Common myeloid progenitor, CD34-positive (primary cell): ENCODE data around the gene INPP5K.

Experiments used
- CTCF ChIA-PET: fragments of 350-600 bp; sonication (Branson Sonifier 250); formaldehyde crosslinking; loops from one replicate; lab custom pipeline; 2021; ENCODE audit warnings: antibody characterized with exemption; lab: Charles Lee
- POLR2A ChIA-PET: fragments of 350-600 bp; sonication (Branson Sonifier 250); formaldehyde crosslinking; loops from one replicate; lab custom pipeline; 2021; ENCODE audit warnings: antibody characterized with exemption; lab: Charles Lee
- DNase-seq, 3 donors: peaks; one replicate each; pipeline versions ENCODE4 v3.0.0 to v3.0.0-alpha.2; 2013
- H3K27ac ChIP-seq, 2 experiments: 1 replicate in 1 of 2; 2 replicates in 1 of 2; pipeline ENCODE4 v1.7.0; 2013; ENCODE audit warnings: inconsistent platforms in 2 of 2, low read length in 2 of 2, mild to moderate bottlenecking in 2 of 2, low read depth in 1 of 2, moderate library complexity in 1 of 2; ENCODE audit not compliant: severe bottlenecking in 2 of 2, insufficient read depth in 1 of 2, poor library complexity in 1 of 2
- H3K27me3 ChIP-seq, 5 experiments: replicated peaks in 2 of 5; 1 replicate in 3 of 5; 2 replicates in 2 of 5; pipeline versions ENCODE4 v1.6.1 to v1.7.0; 2013; ENCODE audit warnings: low read length in 4 of 5, mild to moderate bottlenecking in 2 of 5, moderate library complexity in 2 of 5, inconsistent platforms in 1 of 5; ENCODE audit not compliant: insufficient read depth in 5 of 5, control insufficient read depth in 4 of 5
- H3K36me3 ChIP-seq, 4 experiments: 1 replicate in 2 of 4; 2 replicates in 2 of 4; pipeline versions ENCODE4 v1.6.1 to v1.7.0; 2013; ENCODE audit warnings: low read length in 3 of 4, control low read depth in 1 of 4, mild to moderate bottlenecking in 1 of 4; ENCODE audit not compliant: control insufficient read depth in 4 of 4, insufficient read depth in 4 of 4
- H3K4me1 ChIP-seq, 4 experiments: 1 replicate in 3 of 4; 2 replicates in 1 of 4; pipeline versions ENCODE4 v1.6.1 to v1.7.1; 2013; ENCODE audit warnings: low read length in 3 of 4, mild to moderate bottlenecking in 3 of 4, control low read depth in 1 of 4, inconsistent platforms in 1 of 4, moderate library complexity in 1 of 4; ENCODE audit not compliant: control insufficient read depth in 4 of 4, insufficient read depth in 4 of 4; ENCODE audit errors: control extremely low read depth in 1 of 4
- H3K4me3 ChIP-seq, 7 experiments: 1 replicate in 4 of 7; 2 replicates in 3 of 7; pipeline versions ENCODE4 v1.5.1 to v1.7.0; 2013; ENCODE audit warnings: mild to moderate bottlenecking in 7 of 7, low read length in 6 of 7, moderate library complexity in 6 of 7, inconsistent platforms in 2 of 7, low read depth in 2 of 7, control low read depth in 1 of 7; ENCODE audit not compliant: insufficient read depth in 4 of 7, control insufficient read depth in 1 of 7; ENCODE audit errors: extremely low read depth in 1 of 7
- H3K9me3 ChIP-seq, 5 experiments: 1 replicate in 4 of 5; 2 replicates in 1 of 5; pipeline versions ENCODE4 v1.6.1 to v1.7.1; 2013; ENCODE audit warnings: low read length in 4 of 5, mild to moderate bottlenecking in 2 of 5, inconsistent platforms in 1 of 5, low read depth in 1 of 5, moderate library complexity in 1 of 5; ENCODE audit not compliant: control insufficient read depth in 4 of 5, insufficient read depth in 2 of 5; ENCODE audit errors: control extremely low read depth in 1 of 5
- WGBS: methylation state at CpG from one replicate; pipeline ENCODE4 v1.1.5; 2013; ENCODE audit not compliant: insufficient coverage; 5-methylcytosine and 5-hydroxymethylcytosine counted together

The INPP5K gene

DNA sequence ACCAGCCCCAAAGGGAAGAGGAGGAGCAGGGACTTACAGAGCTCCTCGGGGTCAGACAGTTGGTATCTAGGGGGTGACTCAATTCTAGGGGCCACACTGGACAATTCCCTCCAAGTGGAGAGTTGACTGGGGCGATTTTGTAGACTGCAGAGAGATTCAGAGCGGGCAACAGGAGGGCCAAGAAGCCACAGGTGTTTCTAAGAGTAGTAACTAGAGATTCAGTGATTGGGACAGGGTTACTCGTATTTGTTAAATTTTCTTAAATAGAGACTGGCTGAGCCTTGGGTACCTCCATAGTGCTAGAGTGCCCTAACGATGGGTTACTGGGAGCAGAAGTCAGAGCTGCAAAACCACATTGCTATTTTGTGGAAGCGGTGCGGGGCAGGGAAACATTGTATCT lies 3.3 kb upstream of the INPP5K start:
- 100% methylated on average over 7 of the region's 7 CpGs for WGBS
- Histone ChIP-seq H3K4me3 (no peak overlapping the region), H3K9me3 (no peaks in the 10 kb centered on the region), H3K36me3 (peaks cover 9 to 38% (median 15%) of the 10 kb centered on the region in 4 experiments), H3K27me3 (no peaks in the 10 kb centered on the region), H3K4me1 (peaks cover 7 to 19% (median 18%) of the 10 kb centered on the region in 4 experiments), H3K27ac (no peak overlapping the region)
- no peak for DNase-seq
- POLR2A ChIA-PET: no interaction called here
- CTCF ChIA-PET: interaction anchor here (0.6 to 8.8 kb wide), 6 partner anchors 12 to 163 kb away, joined by 3 to 83 read pairs (median 5); no protein-coding TSS in a partner anchor

DNA sequence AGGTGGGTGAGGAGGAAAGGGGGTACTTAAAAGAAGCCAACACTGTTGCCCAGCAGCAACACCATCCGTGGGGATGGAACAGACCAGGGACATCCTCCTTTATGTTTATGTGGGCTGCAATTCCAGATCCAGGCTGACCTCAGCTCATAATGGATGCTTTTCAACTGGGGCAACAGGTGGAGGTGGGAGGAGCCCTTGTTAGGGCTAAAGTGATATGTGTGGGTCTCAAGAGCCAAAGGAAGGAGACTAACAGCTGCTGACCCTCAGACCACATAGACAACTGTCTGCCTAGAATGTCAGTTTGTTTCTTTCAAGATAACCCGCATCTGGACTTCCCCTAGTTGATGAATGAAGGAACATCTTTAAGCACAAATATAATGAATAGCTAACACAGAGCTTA lies 2.0 kb upstream of the INPP5K start:
- Histone ChIP-seq H3K27me3 (no peaks in the 10 kb centered on the region), H3K9me3 (no peaks in the 10 kb centered on the region), H3K4me3 (no peak overlapping the region), H3K27ac (no peak overlapping the region), H3K4me1 (peaks cover 7 to 19% (median 18%) of the 10 kb centered on the region in 4 experiments), H3K36me3 (peaks cover 9 to 41% (median 18%) of the 10 kb centered on the region in 4 experiments)
- no peak for DNase-seq
- ChIA-PET POLR2A (no interaction called here), CTCF (interaction anchor here (0.9 to 8.8 kb wide), 6 partner anchors 8 to 154 kb away, joined by 3 to 83 read pairs (median 3); no protein-coding TSS in a partner anchor)
- 100% methylated on average over 1 of the region's 2 CpGs for WGBS

DNA sequence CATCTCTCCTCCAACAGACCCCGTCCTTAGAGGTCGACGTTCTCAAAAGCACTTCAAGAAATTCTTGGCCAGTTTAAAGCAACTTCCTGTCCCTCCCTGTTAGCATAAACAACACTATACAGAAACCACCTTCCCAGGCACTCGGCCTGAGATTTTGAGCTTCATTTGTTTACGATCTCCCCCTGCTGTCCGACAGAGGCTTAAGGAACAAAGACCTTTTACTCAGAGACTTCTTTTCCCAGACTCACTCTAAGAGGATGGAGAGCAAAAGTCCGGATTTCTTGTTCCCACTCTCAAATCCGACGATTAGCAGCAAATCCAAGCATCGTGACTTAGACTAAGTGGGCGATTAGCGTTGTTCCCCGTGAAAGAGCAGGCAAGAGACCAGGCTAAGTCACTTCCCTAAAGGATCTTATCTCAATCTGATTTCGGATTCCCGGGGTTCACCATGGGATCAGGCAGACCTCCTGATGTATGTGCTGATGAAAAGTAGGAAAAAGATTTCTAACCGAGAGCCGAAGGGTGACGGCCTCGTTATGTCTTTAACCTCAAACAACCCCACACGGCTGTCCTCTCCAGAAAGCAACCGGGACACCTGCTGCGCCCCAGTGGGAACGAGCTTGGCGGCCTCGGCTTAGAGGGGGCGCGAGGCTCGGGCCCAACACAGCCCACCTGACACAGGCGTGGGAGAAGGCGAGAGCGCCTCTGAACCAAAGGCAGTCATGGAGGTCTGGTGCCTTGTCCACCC lies 598 bp downstream of the INPP5K start:
- POLR2A ChIA-PET: interaction anchor here (0.6 to 1.7 kb wide), 6 partner anchors 11 to 153 kb away, joined by 3 to 9 read pairs (median 4); partner anchors contain the start of gene YWHAE
- peaks cover 5 to 34% (median 24%) of the 10 kb centered on the region in 4 experiments for H3K36me3 ChIP-seq

DNA sequence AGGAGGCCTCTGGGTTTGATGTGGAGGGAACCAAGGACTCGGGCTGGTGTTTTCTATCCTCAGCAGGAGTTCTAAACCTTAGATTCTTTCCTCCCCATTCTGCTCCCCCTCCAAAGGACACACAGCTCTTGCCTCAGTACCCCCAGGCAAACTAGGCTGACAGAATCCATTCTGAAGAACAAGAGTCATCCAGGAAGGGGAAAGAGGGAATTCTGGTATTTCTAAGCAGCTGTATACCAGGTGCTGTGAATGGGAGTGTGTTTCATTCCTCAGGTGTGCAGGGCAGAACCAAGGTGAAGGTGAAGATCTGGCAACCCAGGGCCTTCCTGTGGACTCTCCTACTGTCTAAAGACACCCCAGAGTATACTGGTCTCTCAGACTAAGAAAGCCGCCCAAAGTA lies 4.1 kb downstream of the INPP5K start:
- ChIA-PET POLR2A (interaction anchor here (1.1 kb wide), 1 partner anchor 13 kb away, joined by 3 read pairs; no protein-coding TSS in a partner anchor), CTCF (interaction anchor here (0.8 to 8.8 kb wide), 3 partner anchors 17 to 148 kb away, joined by 3 to 83 read pairs (median 4); no protein-coding TSS in a partner anchor)
- DNase-seq: no peak

More for the DNA sequence above, 598 bp downstream of the INPP5K start:
- Histone ChIP-seq H3K4me1 (peaks cover 7 to 20% (median 19%) of the 10 kb centered on the region in 4 experiments), H3K27ac (peak overlapping the region; percentile 62 to 90), H3K9me3 (no peaks in the 10 kb centered on the region), H3K4me3 (peak overlapping the region; percentile 89 to 99 (median 94)), H3K27me3 (no peaks in the 10 kb centered on the region)
- CTCF ChIA-PET: interaction anchor here (0.8 to 8.8 kb wide), 16 partner anchors 10 to 151 kb away, joined by 3 to 83 read pairs (median 4); no protein-coding TSS in a partner anchor
- DNase-seq: peak; percentile 80 to 85 (median 84)
- WGBS: 0% methylated on average over 20 of the region's 31 CpGs

DNA sequence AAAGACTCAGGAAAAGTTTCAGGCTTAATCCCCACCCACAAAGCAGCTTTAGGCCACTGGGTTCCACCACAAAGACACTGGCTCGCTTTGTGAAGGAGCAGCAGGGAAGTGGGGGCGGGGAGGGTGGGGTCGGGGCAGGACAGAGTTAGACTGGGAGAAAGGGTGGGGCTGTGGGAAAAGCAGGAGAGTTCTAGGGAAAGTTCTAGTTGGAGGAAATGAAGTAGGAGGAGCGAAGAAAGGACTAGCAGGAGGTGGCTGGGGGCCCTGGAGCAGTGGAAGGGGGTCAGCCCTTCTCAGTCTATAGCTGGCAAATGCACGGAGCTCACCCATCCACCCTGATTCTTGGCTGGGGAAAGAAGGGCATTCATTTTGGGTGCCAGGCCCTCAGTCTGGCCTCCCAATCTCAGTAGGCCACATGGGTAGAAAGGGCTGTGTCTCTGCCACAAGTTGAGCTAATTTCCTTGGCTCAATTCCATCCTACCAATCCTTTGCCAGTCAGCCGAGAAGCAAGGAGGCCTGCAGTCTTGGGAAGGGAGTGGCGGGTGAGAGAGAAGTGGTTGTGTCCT lies 4.6 kb downstream of the INPP5K start:
- WGBS: 87% methylated on average over 4 of the region's 7 CpGs

More for the DNA sequence above, 4.1 kb downstream of the INPP5K start:
- Histone ChIP-seq H3K27me3 (no peaks in the 10 kb centered on the region), H3K27ac (no peak overlapping the region), H3K36me3 (peaks cover 2 to 38% (median 18%) of the 10 kb centered on the region in 4 experiments), H3K9me3 (no peaks in the 10 kb centered on the region), H3K4me1 (peaks cover 5 to 15% (median 15%) of the 10 kb centered on the region in 4 experiments), H3K4me3 (no peak overlapping the region)
- no CpG with 5 or more reads among the region's 2 CpGs for WGBS

DNA sequence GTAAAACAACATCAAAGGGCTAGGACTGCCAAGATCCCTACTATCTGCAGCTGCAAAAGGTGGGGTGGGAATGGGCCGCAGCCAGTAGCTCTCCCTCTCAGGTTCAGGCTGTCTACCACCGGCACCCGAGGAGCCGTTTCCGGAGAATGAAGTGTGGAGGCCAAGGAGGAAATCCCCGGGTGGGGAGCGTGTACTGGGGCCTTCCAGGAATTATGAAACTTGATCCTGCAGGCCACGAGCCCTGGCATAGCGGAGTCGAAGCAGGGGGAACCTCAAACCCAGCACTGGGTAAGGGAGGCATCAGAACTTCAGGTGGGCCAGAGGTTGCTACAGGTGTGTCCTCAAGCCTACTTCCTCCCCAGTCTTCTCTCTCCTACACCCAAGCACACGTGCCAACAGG lies 5.1 kb downstream of the INPP5K start:
- Histone ChIP-seq H3K36me3 (peaks cover 2 to 49% (median 24%) of the 10 kb centered on the region in 4 experiments), H3K4me3 (no peak overlapping the region), H3K4me1 (peaks cover 5 to 15% (median 12%) of the 10 kb centered on the region in 4 experiments), H3K27ac (no peak overlapping the region), H3K27me3 (no peaks in the 10 kb centered on the region), H3K9me3 (no peaks in the 10 kb centered on the region)
- ChIA-PET POLR2A (no interaction called here), CTCF (interaction anchor here (0.9 kb wide), 1 partner anchor 21 kb away, joined by 3 read pairs; no protein-coding TSS in a partner anchor)
- DNase-seq: no peak
- 83% methylated on average over 9 of the region's 11 CpGs for WGBS

More for the DNA sequence above, 4.6 kb downstream of the INPP5K start:
- H3K36me3 ChIP-seq: peaks cover 2 to 43% (median 21%) of the 10 kb centered on the region in 4 experiments
- no peak overlapping the region for H3K27ac ChIP-seq
- POLR2A ChIA-PET: interaction anchor here (1.1 kb wide), 1 partner anchor 13 kb away, joined by 3 read pairs; no protein-coding TSS in a partner anchor
- H3K4me1 ChIP-seq: peaks cover 5 to 15% (median 13%) of the 10 kb centered on the region in 4 experiments
- CTCF ChIA-PET: interaction anchor here (2.0 to 8.8 kb wide), 2 partner anchors 17 to 147 kb away, joined by 4 to 83 read pairs; no protein-coding TSS in a partner anchor
- no peaks in the 10 kb centered on the region for H3K27me3 ChIP-seq
- no peak for DNase-seq
- H3K4me3 ChIP-seq: no peak overlapping the region
- no peaks in the 10 kb centered on the region for H3K9me3 ChIP-seq
